ENCODE measurements around the gene DCX. TPM values are rescaled to one million over a fixed set of nuclear protein-coding genes. Genes with fewer than 3 reads are reported as not detected.

DCX gene
- 0.04 TPM for polyA plus RNA-seq (2013, experiment 1 of 2; ENCODE audit: insufficient read length)
- 0.10 TPM for polyA plus RNA-seq (2013, experiment 2 of 2; ENCODE audit: insufficient read length)

DNA sequence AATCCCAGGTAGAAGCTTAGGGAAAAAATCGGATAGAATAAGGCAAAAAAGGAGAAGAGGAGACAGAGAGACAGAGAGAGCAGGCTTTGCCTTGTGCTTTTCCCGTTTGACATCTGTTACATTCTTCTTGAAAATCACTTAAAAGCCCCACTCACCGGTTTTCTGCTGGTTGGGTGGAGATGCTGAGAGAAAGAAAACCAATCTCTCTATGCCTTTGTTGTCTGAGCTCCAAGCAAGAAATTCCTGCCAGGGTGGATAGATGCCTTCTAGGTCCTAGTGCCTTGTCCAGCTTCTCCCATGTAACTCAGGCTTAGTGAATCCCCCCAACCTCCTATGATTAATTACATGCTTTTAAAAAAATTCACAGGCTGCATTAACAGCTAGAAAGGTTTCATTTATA is at the start of gene DCX:
TSS of gene DCX (minus strand) at position 210 of the 400 bp plus-strand sequence. CDS start 1,794 bp downstream, outside the sequence.
- DNase-seq, result no peak

- no peak for DNase-seq
These were observed 48.6 kb upstream of the DCX start for GRCh38 chrX:111460607-111461006.

DNA sequence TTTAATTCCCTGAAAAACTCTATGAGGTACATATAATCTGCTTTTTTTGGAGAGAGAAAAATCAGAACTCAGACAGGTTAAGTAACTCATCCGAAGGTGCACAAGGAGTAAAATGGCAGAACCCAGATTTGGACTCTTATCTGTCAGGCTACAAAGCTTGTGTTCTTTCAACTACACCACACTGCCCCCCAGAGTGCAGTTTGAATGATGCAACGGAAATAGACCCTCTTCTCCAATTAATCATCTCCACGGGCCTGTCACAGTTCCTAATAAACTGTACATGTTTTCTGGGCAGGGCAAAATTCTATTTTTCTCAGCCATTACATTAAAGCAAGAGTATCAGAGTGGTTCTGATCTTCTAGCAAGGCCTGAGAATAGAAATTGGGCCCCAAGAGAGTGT is 35.3 kb upstream of the DCX start:
- peak; percentile 2 for DNase-seq

GRCh38 chrX:111445485-111445884 is 33.5 kb upstream of the DCX start:
- DNase-seq, result peak; percentile 34

- DNase-seq, result no peak
These were observed 32.9 kb upstream of the DCX start for GRCh38 chrX:111444881-111445280.

- DNase-seq, result no peak
These were observed 32.0 kb upstream of the DCX start for GRCh38 chrX:111443946-111444345.

- no peak for DNase-seq
These were observed 30.8 kb upstream of the DCX start for GRCh38 chrX:111442791-111443190.

DNA sequence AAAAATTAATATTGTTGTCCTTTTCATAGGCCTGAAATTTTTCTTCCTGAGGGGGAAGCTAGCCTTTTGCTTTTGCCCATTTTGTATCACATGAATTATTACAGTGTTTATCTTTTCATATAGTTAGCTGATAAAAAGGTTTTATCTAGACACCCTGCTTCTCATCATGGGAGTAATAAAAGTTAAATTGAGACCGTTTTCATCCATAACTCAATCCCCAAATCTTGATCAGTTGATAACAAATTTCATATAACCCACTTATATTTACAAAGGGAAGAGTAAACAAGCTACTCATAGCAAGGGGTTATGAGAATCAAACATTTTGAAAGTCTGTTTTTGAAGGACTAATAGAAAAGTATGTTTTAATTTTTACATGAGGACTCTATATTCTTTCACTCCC is 23.5 kb upstream of the DCX start:
- no peak for DNase-seq

DNA sequence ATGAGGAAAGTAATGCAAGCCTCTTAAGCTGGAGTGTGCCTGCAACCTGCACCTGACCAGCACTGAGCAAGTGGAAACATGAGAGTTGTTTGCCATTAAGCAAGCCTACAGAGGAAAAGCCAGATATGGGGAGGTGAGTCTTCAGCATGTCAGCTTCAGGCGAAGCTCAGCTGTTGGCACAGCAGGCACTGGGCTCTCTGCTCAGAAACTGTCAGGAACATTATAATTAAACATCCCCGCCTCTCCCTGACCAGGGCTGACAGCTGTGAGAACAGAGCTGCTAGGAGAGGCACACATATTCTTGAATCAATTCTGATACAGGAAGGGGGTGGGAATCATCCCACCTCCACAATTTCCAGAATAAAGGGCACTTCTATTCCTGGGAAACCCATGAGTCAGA is 19.0 kb upstream of the DCX start:
- no peak for DNase-seq

- no peak for DNase-seq
These were observed 435 bp downstream of the DCX start for GRCh38 chrX:111411557-111411956.

- DNase-seq, result no peak
These were observed 1.4 kb downstream of the DCX start for GRCh38 chrX:111410590-111411078.

DNA sequence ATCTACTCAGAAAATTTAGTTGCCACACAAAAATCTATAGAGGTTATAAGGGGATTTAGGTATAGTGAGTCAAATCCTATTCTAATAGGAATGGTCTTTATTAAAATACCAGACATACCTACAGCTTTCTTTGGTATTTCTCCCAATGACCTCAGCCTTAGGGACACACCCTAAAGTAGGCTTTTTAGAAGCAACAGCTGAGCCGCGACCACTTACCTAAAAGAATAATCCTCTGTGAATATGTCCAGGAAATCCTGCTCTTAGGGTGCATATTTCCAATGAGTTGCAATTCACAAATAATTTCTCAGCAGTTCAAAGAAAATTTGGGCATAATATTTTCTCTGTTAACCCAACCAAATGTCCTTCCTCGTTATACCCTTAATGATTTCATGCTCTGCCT is 2.7 kb downstream of the DCX start:
- no peak for DNase-seq

DNA sequence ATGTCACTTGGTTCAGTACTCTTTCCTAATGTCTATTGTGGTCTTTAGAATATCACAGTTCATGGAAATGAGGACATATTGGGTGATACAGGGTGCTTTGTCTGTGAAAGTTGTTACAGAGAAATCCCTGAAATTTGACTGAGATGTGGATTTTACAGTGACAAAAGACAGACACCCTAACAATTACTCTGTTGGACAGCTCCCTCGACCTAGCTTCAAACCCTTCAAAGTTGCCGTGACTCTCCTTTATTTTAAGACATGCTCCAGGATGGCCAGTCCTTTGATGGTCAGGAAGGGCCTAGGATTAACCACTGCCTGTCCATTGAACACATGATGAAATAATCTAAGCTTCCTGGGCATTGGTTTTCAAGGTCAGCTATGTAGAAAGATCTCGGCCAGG is 4.0 kb downstream of the DCX start:
- DNase-seq, result no peak

GRCh38 chrX:111402344-111402743 is 9.6 kb downstream of the DCX start:
- DNase-seq, result no peak

DNA sequence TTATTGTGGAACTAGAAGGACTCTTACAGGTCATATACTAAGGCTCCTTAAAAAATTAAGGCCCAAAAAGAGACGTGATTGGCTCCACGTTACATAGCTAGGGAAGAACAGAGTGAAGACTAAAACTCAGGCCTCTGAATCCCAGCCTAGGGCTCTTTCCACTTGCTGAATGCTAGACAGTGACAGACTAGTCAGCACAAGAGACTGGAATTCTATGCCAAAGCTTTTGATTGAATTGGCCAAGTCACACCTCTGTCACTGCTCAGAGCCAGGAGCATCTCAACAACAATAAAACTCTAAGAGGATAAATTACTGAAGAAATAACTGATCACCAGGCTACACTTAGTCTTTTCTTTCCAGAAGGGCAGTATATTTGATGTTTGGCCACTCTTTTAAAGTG is 16.8 kb downstream of the DCX start:
- no peak for DNase-seq

GRCh38 chrX:111394569-111394968 is 17.4 kb downstream of the DCX start:
- no peak for DNase-seq

DNA sequence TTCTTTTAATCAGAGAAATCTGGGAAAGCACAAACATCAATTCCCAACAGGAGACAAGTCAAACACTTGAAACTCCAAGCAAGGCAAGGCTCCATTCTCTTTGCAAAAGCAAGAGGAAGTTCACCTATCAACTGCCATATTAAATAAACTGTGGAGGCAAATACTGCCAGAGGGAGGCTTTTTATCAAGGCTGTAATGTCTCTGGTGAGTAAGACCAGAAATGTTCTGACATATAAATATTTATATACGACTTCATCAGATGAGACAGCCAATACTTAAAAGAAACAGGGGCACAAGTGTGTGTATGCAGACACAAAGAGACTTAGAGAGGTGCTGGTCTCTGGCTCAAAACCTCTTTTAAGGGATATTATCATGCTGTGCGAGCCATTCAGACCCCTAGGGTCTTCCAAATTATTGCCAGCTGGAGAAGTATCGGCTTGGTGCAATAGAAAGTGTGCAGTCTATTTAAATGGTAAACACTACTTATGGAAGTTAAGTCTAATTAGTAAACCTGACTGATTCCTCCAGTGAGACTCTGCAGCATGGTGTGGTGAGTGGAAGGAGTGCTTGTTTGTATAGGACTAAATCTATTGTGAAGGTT is 24.4 kb downstream of the DCX start:
- no peak for DNase-seq

GRCh38 chrX:111386615-111387233 is 25.3 kb downstream of the DCX start:
- no peak for DNase-seq

- no peak for DNase-seq
These were observed 25.9 kb downstream of the DCX start for GRCh38 chrX:111386077-111386476.

- no peak for DNase-seq
These were observed 29.7 kb downstream of the DCX start for GRCh38 chrX:111382277-111382676.

DNA sequence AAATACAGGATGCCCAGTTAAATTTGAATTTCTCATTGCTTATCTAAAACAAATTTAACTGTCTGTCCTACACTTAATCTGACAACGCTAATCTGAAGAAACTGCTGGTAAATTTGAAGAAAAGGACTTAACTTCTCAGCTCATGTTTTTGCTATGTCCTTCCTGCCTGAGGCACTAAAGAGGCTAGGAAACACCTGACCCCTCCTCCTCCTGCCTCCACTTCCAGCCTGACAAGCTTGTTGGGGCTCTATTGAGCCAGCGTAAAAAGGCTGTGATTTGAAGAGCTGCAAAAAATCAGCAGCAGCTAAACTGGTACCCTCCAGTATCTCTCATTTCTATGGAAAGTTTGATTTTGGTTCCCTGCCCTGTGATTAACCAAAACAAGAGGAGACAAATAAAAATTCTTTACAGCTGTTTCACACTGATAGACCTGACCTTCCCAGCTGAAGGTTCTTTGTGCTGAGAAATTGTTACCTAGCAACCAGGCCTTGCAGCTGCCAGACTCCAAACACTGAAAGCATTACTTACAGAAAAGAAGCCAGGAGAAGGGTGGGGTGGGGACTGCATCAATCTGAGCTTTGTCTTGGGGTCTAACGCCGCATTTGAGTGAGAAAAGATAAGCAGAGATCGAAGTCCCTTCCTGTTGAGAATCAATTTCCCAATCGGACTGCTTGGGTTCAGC is 35.0 kb downstream of the DCX start:
- DNase-seq, result no peak

DNA sequence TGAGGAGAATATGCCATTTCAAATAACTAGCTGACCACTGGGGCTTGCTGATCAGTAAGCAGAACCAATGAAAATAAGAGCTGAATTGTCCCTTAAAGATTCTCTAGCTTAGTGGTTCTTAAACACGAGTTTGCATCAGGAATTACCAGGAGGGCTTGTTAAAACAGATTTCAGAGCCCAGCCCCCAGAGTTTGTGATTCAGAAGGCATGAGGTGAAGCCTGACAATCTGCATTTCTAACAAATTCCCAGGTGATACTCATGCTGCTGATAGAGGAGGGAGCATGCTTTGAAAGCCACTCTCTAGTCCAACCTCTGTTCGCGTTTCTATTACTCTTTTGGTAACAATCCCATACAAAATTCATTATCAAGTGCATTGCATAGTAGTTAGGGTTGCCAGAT is 35.5 kb downstream of the DCX start:
- DNase-seq, result no peak

DNA sequence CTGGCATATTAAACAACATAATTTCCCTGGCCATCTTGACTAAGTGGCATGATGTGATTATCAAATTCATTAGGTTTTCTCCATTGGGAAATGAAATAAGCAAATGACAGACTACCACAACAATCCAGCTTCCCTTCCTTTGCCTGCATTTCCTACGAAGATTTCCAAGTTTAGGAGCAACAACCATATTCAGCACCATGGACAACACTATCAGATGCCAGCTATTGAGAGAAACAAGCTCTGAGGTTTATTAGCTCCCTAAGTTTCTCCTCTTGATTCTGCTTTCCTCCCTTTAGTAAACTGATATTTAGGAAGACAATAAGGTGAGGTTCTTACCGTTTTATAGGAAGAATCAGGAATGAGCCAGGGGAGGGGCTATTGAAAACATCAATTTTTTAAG is 36.2 kb downstream of the DCX start:
- peak; percentile 2 for DNase-seq

GRCh38 chrX:111372086-111372485 is 39.9 kb downstream of the DCX start:
- DNase-seq, result no peak
